ENCODE data around the gene UBN1. TPM values are rescaled to one million over a fixed set of nuclear protein-coding genes. Genes with fewer than 3 reads are reported as not detected.
A peak's percentile ranks its signal among the peaks of the same experiment; 100 is the strongest.

Gene UBN1
- polyA plus RNA-seq, 1 donor (not counting 4 experiments of a cell fraction or from before 2014, with no cell fraction given): 11.5 TPM

GRCh38 chr16:4859190-4859899 lies 12.1 kb downstream of the UBN1 start:
- H3K9me3 ChIP-seq (ENCODE audit: control insufficient read depth, low read depth, low read length): no peaks in the 10 kb centered on the region
- H3K79me2 ChIP-seq (ENCODE audit: control insufficient read depth, insufficient read depth, low read length): peaks cover 50% of the 10 kb centered on the region
- TF ChIP-seq EZH2 (IDR thresholded peaks at IDR 0.05; ENCODE audit: low read length) (no peak), CTCF (optimal IDR thresholded peaks at IDR 0.05 in 1 of 3, IDR thresholded peaks at IDR 0.05 in 1 of 3, conservative IDR thresholded peaks at IDR 0.05 in 1 of 3; ENCODE audit: extremely low read depth in 1 of 3, insufficient read depth in 2 of 3, low read length in 3 of 3) (no peak)
- no peak overlapping the region for H3K4me3 ChIP-seq (ENCODE audit: control insufficient read depth in 2 of 3, extremely low read depth in 1 of 3, insufficient read depth in 2 of 3, low read depth in 1 of 3, low read length in 3 of 3)
- FAIRE-seq: no peak
- dilution Hi-C loops (cut with MboI; ENCODE audit: extremely low pct_ligation_motif_present, low sequenced_read_pairs): no loop called here
- H2AFZ ChIP-seq (ENCODE audit: control insufficient read depth, low read length): no peak overlapping the region
- H3K4me1 ChIP-seq (ENCODE audit: control insufficient read depth, extremely low read depth, insufficient read depth, low read length): peaks cover 13% of the 10 kb centered on the region
- peak overlapping the region; percentile 35 for H3K4me2 ChIP-seq (ENCODE audit: control insufficient read depth, extremely low read depth, insufficient read depth, low read depth, low read length)
- H3K9me1 ChIP-seq (ENCODE audit: control insufficient read depth, extremely low read depth, insufficient read depth, low read length): no peaks in the 10 kb centered on the region
- H3K9ac ChIP-seq (ENCODE audit: control insufficient read depth, extremely low read depth, insufficient read depth, low read length): no peak overlapping the region
- H3K27me3 ChIP-seq (ENCODE audit: control insufficient read depth, extremely low read depth, insufficient read depth, low read length): no peaks in the 10 kb centered on the region
- H3K27ac ChIP-seq (ENCODE audit: control insufficient read depth, insufficient read depth, low read length): peak overlapping the region; percentile 19
- H4K20me1 ChIP-seq (ENCODE audit: control insufficient read depth, extremely low read depth, insufficient read depth, low read length): no peaks in the 10 kb centered on the region
- no peak for DNase-seq (ENCODE audit: low read depth, low spot score)
- H3K36me3 ChIP-seq (ENCODE audit: control insufficient read depth in 2 of 2, extremely low read depth in 1 of 2, insufficient read depth in 2 of 2, low read length in 2 of 2): peaks cover 27 to 62% of the 10 kb centered on the region in 2 experiments

- peak overlapping the region; percentile 35 for H3K4me2 ChIP-seq (ENCODE audit: control insufficient read depth, extremely low read depth, insufficient read depth, low read depth, low read length)
- dilution Hi-C loops (cut with MboI; ENCODE audit: extremely low pct_ligation_motif_present, low sequenced_read_pairs): no loop called here
- H2AFZ ChIP-seq (ENCODE audit: control insufficient read depth, low read length): no peak overlapping the region
- H3K4me1 ChIP-seq (ENCODE audit: control insufficient read depth, extremely low read depth, insufficient read depth, low read length): peaks cover 13% of the 10 kb centered on the region
- H3K9ac ChIP-seq (ENCODE audit: control insufficient read depth, extremely low read depth, insufficient read depth, low read length): no peak overlapping the region
- H3K27ac ChIP-seq (ENCODE audit: control insufficient read depth, insufficient read depth, low read length): peak overlapping the region; percentile 19
- TF ChIP-seq EZH2 (IDR thresholded peaks at IDR 0.05; ENCODE audit: low read length): no peak
- TF ChIP-seq CTCF (optimal IDR thresholded peaks at IDR 0.05 in 1 of 3, IDR thresholded peaks at IDR 0.05 in 1 of 3, conservative IDR thresholded peaks at IDR 0.05 in 1 of 3; ENCODE audit: extremely low read depth in 1 of 3, insufficient read depth in 2 of 3, low read length in 3 of 3): no peak
- no peaks in the 10 kb centered on the region for H3K9me3 ChIP-seq (ENCODE audit: control insufficient read depth, low read depth, low read length)
- no peaks in the 10 kb centered on the region for H3K27me3 ChIP-seq (ENCODE audit: control insufficient read depth, extremely low read depth, insufficient read depth, low read length)
- H3K79me2 ChIP-seq (ENCODE audit: control insufficient read depth, insufficient read depth, low read length): peaks cover 55% of the 10 kb centered on the region
- no peak for DNase-seq (ENCODE audit: low read depth, low spot score)
- H4K20me1 ChIP-seq (ENCODE audit: control insufficient read depth, extremely low read depth, insufficient read depth, low read length): no peaks in the 10 kb centered on the region
- no peak overlapping the region for H3K4me3 ChIP-seq (ENCODE audit: control insufficient read depth in 2 of 3, extremely low read depth in 1 of 3, insufficient read depth in 2 of 3, low read depth in 1 of 3, low read length in 3 of 3)
- no peak for FAIRE-seq
- H3K36me3 ChIP-seq (ENCODE audit: control insufficient read depth in 2 of 2, extremely low read depth in 1 of 2, insufficient read depth in 2 of 2, low read length in 2 of 2): peaks cover 27 to 62% of the 10 kb centered on the region in 2 experiments
- no peaks in the 10 kb centered on the region for H3K9me1 ChIP-seq (ENCODE audit: control insufficient read depth, extremely low read depth, insufficient read depth, low read length)
These were observed 12.6 kb downstream of the UBN1 start for GRCh38 chr16:4859900-4860255.
